ENCODE results near the gene SEC23B. TPM values are rescaled to one million over a fixed set of nuclear protein-coding genes. Genes with fewer than 3 reads are reported as not detected.

SEC23B gene
- total and polyA plus RNA-seq, 2 experiments from 2014 or later: 27.2 to 66.6 TPM

- TF ChIP-seq ZNF462 (CRISPR knock-in tag; IDR thresholded peaks at IDR 0.05) (no peak), ETS1 (IDR thresholded peaks at IDR 0.05) (no peak), CREB1 (CRISPR knock-in tag; IDR thresholded peaks at IDR 0.05; ENCODE audit: low read depth) (no peak), EZH2phosphoT487 (IDR thresholded peaks at IDR 0.05; ENCODE audit: unreplicated experiment) (no peak)
Measured at GRCh38 chr20:18532626-18533025, 24.9 kb downstream of the SEC23B start (continued).

- H3K27ac ChIP-seq (ENCODE audit: low read depth): no peak overlapping the region
- no peaks in the 10 kb centered on the region for H3F3A ChIP-seq (replicated peaks; ENCODE audit: low read depth)
- TF ChIP-seq CTCF (conservative IDR thresholded peaks at IDR 0.05; ENCODE audit: low read depth in 2 of 2): no peak
- TF ChIP-seq ZNF331 (CRISPR knock-in tag; IDR thresholded peaks at IDR 0.05; ENCODE audit: low read depth): no peak
- no peak for TF ChIP-seq NANOG (IDR thresholded peaks at IDR 0.05; ENCODE audit: borderline replicate concordance)
- no peak for TF ChIP-seq CREB1 (CRISPR knock-in tag; IDR thresholded peaks at IDR 0.05; ENCODE audit: low read depth)
- no peak for TF ChIP-seq REST (IDR thresholded peaks at IDR 0.05; ENCODE audit: unreplicated experiment)
- no peak for TF ChIP-seq ETS1 (IDR thresholded peaks at IDR 0.05)
- no peaks in the 10 kb centered on the region for H3K79me2 ChIP-seq (replicated peaks; ENCODE audit: insufficient read depth)
- Mint-ChIP-seq H3K27ac (no peak overlapping the region), H3K4me1 (no peaks in the 10 kb centered on the region), H3K4me3 (no peak overlapping the region), H3K9me3 (no peaks in the 10 kb centered on the region), H3K36me3 (ENCODE audit: low read depth) (peaks cover 87% of the 10 kb centered on the region), H3K27me3 (ENCODE audit: insufficient read depth, low read depth, poor library complexity) (no peaks in the 10 kb centered on the region)
- H3K27me3 ChIP-seq (ENCODE audit: insufficient read depth): no peaks in the 10 kb centered on the region
- H3K9me2 ChIP-seq (ENCODE audit: insufficient read depth): no peaks in the 10 kb centered on the region
- ATAC-seq (no peak), DNase-seq (ENCODE audit: low spot score) (no peak)
- H4K20me1 ChIP-seq (replicated peaks; ENCODE audit: insufficient read depth): peaks cover 4% of the 10 kb centered on the region
- no peak overlapping the region for H2AFZ ChIP-seq
- H3K4me3 ChIP-seq: no peak overlapping the region
- H3K4me2 ChIP-seq: no peak overlapping the region
- H3K36me3 ChIP-seq (ENCODE audit: insufficient read depth): peaks cover 49% of the 10 kb centered on the region
- H3K4me1 ChIP-seq (ENCODE audit: insufficient read depth): no peaks in the 10 kb centered on the region
Measured at GRCh38 chr20:18533491-18533890, 25.8 kb downstream of the SEC23B start.

Measured in GM23338 (cell line).